Sigmoid colon (tissue), 4 donors: Measurements from ENCODE around the gene TTYH3.

Source experiments
- EP300 ChIP-seq, 4 donors: sonication (generic); formaldehyde crosslinking; IDR thresholded peaks; one replicate each; pipeline ENCODE4 v1.6.1; 2017; ENCODE audit warnings: antibody characterized with exemption in 4 of 4
- POLR2A ChIP-seq, 2 donors: fragments of 450-650 bp; IDR thresholded peaks; one replicate each; pipeline ENCODE4 v1.6.1; 2016; ENCODE audit warnings: antibody characterized with exemption in 2 of 2, mild to moderate bottlenecking in 2 of 2, moderate library complexity in 2 of 2
- POLR2AphosphoS5 ChIP-seq, 4 donors: sonication (generic); formaldehyde crosslinking; IDR thresholded peaks; one replicate each; pipeline ENCODE4 v1.6.1; 2017; ENCODE audit warnings: antibody characterized with exemption in 4 of 4
- TF ChIP-seq, protein P1 (sequence below), 4 experiments: fragments of 450-650 bp in 3 of 4; fragments of 200-600 bp in 1 of 4; IDR thresholded peaks; one replicate each; pipeline ENCODE4 v1.5.1; 2016 to 2019; ENCODE audit warnings: antibody characterized with exemption in 4 of 4, mild to moderate bottlenecking in 3 of 4, moderate library complexity in 2 of 4

DNA sequence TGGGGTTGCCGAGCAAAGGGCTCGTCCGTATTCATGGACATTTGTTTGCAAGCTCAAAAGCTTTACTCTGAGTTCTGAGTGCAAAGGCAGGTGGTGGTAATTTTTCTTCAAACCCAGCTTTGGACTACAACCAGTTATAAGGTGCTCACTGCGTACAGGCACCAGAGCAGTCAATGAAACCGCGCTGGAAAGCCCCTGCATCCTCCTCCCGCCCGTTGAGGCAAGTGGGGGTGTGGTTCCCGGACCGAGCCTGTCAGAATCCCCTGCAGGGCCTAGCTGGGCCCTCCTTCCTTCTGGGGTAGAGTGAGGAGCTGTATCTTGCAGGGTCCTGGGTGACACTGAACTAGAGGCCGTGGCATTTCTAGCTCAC is 78.5 kb downstream of the TTYH3 start:
- TF ChIP-seq POLR2A (IDR thresholded peaks at IDR 0.05) (no peak), POLR2AphosphoS5 (IDR thresholded peaks at IDR 0.05) (no peak), EP300 (IDR thresholded peaks at IDR 0.05) (no peak)
- TF ChIP-seq, protein P1, sequence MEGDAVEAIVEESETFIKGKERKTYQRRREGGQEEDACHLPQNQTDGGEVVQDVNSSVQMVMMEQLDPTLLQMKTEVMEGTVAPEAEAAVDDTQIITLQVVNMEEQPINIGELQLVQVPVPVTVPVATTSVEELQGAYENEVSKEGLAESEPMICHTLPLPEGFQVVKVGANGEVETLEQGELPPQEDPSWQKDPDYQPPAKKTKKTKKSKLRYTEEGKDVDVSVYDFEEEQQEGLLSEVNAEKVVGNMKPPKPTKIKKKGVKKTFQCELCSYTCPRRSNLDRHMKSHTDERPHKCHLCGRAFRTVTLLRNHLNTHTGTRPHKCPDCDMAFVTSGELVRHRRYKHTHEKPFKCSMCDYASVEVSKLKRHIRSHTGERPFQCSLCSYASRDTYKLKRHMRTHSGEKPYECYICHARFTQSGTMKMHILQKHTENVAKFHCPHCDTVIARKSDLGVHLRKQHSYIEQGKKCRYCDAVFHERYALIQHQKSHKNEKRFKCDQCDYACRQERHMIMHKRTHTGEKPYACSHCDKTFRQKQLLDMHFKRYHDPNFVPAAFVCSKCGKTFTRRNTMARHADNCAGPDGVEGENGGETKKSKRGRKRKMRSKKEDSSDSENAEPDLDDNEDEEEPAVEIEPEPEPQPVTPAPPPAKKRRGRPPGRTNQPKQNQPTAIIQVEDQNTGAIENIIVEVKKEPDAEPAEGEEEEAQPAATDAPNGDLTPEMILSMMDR (IDR thresholded peaks at IDR 0.05), result no peak
